H1 (cell line): ENCODE data around the gene ILF2. TPM values are rescaled to one million over a fixed set of nuclear protein-coding genes. Genes with fewer than 3 reads are reported as not detected.
A peak's percentile ranks its signal among the peaks of the same experiment; 100 is the strongest.

Experiments
- CTBP2 ChIP-seq: IDR thresholded peaks from 2 replicates; pipeline ENCODE4 v1.7.0; 2011; ENCODE audit warnings: borderline replicate concordance, mild to moderate bottlenecking, moderate library complexity, mixed read lengths, low read length; ENCODE audit not compliant: insufficient read depth, insufficient read length
- CTCF ChIP-seq, 3 experiments: IDR thresholded peaks; 1 replicate in 2 of 3; 2 replicates in 1 of 3; pipeline versions ENCODE4 v1.5.1 to v1.6.1; 2011; ENCODE audit warnings: low read length in 3 of 3, mild to moderate bottlenecking in 3 of 3, inconsistent platforms in 2 of 3, low read depth in 1 of 3, moderate library complexity in 1 of 3; ENCODE audit not compliant: insufficient read depth in 1 of 3; ENCODE audit errors: control extremely low read depth in 1 of 3
- EZH2 ChIP-seq: fragments of 200-600 bp; sonication (generic); IDR thresholded peaks from 2 replicates; pipeline ENCODE4 v1.7.1; 2012; ENCODE audit warnings: low read depth, mild to moderate bottlenecking, moderate library complexity, low read length, inconsistent platforms; ENCODE audit not compliant: severe bottlenecking
- HDAC6 ChIP-seq: IDR thresholded peaks from one replicate; pipeline ENCODE4 v1.7.1; 2012; ENCODE audit warnings: low read depth, mild to moderate bottlenecking, inconsistent platforms, low read length, moderate library complexity
- KDM5A ChIP-seq: fragments of 200-600 bp; IDR thresholded peaks from 2 replicates; pipeline ENCODE4 v1.7.1; 2012; ENCODE audit warnings: mild to moderate bottlenecking, low read length, inconsistent platforms, mixed read lengths
- NRF1 ChIP-seq: IDR thresholded peaks from 2 replicates; pipeline ENCODE4 v1.6.1; 2011; ENCODE audit warnings: mild to moderate bottlenecking, low read depth, low read length, improper control_type of control experiment
- SP1 ChIP-seq: IDR thresholded peaks from 2 replicates; pipeline ENCODE4 v1.6.1; 2011; ENCODE audit warnings: low read depth, low read length
- polyA plus RNA-seq, 7 experiments: library from polyadenylated mRNA; depleted of rRNA in 3 of 7; stranded (reverse) in 5 of 7; unstranded in 2 of 7; fragments of >200 nt in 5 of 7; fragments of 200-250 nt in 2 of 7; gene quantifications; 1 replicate in 5 of 7; 2 replicates in 1 of 7; 4 replicates in 1 of 7; pipeline versions ENCODE4 v1.2.1 to v1.2.3, GENCODE V29; 2011 to 2013; ENCODE audit warnings: missing spikeins in 2 of 7, mixed read lengths in 2 of 7
- total RNA-seq: library from RNA; stranded (reverse); fragmentation: NEBNext Ultra II Directional; extraction: Animal tissue kit (Norgen Biotek cat#: 25700); gene quantifications from 2 replicates; pipeline ENCODE4 v1.2.1, GENCODE V29; 2021

The ILF2 gene
- total and polyA plus RNA-seq, 2 of the 8 experiments (the other 6 are each of a cell fraction or from before 2014, with no cell fraction given): 389 to 474 TPM

GRCh38 chr1:153633754-153634665 lies 36.8 kb downstream of the ILF2 start, which contains the start of gene CHTOP (continued):
- TF ChIP-seq CTBP2 (no peak), CTCF (IDR thresholded peaks at IDR 0.05; ENCODE audit: control extremely low read depth in 1 of 3, insufficient read depth in 1 of 3, low read depth in 1 of 3, low read length in 3 of 3) (peak in 1 of 3 experiments; percentile 10; a peak in 1 of 4 replicates), SP1 (peak; percentile 47; the same call in 1 of the 2 replicates), HDAC6 (no peak), EZH2 (no peak), NRF1 (peak; percentile 97), KDM5A (no peak)
